HG02852 (cell line): ENCODE data around the gene CCDC27.
"Not testable (repeated sequence)": the region's sequence is repeated elsewhere in the genome, so short reads cannot be mapped to it uniquely, and the experiment has no call there.

ENCODE experiments used
- ATAC-seq: cut with Tn5 transposase; IDR thresholded peaks from one replicate; pipeline ENCODE4 v1.9.1; 2021; ENCODE audit warnings: mild to moderate bottlenecking, moderate library complexity; ENCODE audit not compliant: unreplicated experiment

The CCDC27 gene

DNA sequence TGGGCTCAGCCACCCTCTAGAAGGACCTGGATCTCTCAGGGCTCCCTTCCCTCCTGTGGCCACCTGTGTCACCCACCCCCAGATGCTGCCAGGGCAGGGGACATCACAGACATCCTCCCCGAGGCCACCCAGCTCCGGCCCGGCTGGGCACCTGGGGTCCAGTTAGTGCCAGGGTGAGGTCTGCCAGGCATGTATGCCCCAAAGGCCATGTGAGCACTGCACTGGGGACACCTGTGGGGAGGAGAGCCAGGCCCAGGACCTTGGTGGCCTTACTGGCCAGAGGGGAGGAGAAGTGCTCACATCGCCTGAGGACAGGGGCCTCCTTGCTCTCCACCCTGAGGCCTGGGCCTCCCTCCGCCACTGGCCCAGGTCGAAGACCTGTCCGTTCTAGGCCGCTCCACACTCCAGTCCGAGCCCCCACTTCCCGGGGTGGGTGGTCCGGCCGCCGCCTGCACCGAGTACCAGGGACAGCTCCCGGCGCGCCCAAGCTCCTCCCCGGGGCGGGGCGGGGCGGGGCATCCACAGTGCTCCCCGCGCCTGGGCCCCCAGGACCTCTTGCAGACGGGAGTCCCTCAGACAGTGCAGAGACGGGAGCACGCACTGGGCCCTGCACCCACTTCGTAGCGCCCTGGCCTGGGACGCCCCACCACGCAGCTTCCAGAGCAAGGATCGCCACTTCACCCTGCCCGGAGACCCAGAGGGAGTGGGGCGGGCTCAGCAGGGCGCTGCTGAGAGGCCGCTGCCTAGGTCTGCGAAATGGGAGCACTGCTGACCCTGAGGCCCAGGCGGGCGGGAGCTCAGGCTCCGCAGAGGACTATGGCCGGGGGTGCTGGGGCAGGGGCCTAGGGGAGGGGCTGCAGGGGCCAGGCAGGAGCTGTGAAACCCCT is 34.3 kb upstream of the CCDC27 start:
- ATAC-seq = no peak

DNA sequence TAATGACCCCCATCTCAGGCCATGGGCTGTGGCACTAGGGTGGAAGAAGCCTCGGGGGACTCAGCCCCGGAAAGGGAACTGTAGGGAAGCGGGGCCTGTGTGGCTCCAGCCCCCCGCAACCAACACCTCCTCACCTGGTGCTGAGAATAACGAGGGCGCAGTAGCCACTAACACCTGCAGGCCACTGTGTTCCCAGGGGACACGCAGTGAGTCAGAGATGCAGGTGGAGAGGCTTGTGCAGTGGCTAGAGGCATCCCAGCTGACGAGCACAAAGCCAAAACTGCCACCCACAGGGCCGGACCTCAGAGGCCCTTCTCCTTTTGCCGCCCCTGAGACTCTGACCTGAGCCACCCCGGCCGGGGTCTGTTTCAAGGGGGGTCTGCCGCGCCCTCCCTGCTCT is 33.5 kb upstream of the CCDC27 start:
- no peak for ATAC-seq

DNA sequence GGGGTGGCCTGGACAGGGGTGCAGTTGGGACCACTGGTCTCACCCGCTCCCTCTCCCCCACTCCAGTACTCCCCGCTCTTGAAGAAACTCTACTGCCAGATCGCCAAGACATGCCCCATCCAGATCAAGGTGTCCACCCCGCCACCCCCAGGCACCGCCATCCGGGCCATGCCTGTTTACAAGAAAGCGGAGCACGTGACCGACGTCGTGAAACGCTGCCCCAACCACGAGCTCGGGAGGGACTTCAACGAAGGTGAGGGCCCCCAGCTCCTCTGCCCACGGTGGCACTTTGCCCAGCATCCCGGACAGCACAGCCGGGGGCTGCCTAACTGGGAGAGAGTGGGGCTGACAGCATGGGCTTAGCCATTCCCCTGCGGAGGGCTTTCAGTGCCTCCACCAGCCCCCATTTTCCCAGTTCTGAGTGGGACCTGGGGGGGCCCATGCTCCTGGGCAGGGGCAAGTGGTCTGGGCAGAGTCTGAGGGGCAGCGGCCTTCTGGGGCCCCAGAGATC is 30.2 kb upstream of the CCDC27 start:
- no peak for ATAC-seq

DNA sequence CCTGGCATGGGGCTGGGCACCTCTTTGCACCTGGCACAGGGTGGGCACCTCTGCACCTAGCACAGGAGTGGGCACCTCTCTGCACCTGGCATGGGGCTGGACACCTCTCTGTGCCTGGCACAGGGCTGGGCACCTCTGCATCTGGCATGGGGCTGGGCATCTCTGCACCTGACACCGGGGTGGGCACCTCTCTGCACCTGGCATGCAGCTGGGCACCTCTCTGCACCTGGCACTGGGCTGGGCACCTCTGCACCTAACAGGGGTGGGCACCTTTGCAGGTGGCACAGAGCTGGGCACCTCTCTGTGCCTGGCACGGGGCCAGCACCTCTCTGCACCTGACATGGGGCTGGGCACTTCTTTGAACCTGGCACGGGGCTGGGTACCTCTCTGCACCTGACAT is 29.4 kb upstream of the CCDC27 start:
- no peak for ATAC-seq

DNA sequence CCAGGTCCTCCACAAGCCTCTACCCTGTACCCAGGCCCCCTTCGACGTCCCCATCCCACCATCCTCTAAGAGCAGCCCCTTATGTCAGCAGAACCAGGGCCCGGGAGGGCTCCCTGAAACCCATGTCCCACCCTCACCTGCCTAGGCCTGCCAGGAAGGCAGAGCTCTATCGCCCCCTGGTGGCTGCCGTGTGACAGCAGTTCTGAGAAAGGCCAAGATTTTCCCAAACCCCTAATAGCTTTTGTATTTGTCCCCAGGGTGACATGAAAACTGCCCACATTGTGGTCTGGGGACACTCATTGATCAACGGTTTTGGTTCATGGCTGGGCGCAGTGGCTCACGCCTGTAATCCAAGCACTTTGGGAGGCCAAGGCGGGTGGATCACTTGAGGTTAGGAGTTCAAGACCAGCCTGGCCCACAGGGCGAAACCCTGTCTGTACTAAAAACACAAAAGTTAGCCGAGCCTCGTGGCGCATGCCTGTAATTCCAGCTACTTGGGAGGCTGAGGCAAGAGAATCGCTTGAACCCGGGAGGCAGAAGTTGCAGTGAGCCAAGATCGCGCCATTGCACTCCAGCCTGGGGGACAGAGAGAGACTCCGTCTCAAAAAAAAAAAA is 27.7 kb upstream of the CCDC27 start:
- not testable (repeated sequence) for ATAC-seq

DNA sequence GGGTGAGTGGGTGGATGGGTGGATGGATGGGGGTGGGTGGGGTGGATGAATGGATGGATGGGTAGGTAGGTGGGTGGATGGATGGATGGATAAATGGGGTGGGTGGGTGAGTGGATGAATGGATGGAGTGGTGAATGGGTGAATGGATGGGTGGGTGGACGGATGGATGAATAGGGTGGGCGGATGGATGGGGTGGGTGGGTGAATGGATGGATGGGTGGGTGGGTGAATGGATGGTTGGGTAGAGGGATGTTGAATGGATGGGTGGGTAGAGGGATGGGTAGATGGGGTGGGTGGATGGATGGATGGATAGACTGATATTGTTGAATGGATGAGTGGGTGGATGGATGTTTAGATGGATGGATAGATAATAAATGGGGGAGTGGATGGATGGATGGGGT is 26.9 kb upstream of the CCDC27 start:
- no peak for ATAC-seq

DNA sequence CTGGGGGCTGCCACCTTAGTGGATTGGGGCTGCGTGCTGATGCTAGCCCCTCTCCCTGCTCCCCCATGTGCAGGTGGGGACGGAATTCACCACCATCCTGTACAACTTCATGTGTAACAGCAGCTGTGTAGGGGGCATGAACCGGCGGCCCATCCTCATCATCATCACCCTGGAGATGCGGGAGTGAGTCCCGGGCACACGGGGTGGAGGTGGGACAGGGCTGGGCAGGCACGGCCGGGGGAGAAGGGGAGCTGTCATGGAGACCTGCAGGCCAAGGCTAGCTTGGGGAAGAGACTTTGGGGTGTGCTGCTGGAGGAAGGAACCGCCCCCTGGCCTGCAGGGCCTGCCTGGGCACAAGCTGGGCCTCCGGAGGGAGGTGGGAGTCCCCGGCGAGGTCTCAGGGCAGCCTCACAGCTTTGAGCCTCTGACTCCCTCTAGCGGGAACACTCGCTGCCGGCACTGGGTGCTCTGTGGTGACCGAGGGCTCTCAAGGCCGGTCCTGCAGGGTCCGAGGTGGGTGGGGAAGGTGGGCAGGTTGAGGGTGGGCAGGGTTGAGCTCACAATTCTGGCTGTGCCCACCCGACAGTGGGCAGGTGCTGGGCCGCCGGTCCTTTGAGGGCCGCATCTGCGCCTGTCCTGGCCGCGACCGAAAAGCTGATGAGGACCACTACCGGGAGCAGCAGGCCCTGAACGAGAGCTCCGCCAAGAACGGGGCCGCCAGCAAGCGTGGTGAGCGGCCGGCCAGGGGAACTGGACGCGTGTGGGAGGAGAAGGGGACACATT is 25.0 kb upstream of the CCDC27 start:
- ATAC-seq = no peak

DNA sequence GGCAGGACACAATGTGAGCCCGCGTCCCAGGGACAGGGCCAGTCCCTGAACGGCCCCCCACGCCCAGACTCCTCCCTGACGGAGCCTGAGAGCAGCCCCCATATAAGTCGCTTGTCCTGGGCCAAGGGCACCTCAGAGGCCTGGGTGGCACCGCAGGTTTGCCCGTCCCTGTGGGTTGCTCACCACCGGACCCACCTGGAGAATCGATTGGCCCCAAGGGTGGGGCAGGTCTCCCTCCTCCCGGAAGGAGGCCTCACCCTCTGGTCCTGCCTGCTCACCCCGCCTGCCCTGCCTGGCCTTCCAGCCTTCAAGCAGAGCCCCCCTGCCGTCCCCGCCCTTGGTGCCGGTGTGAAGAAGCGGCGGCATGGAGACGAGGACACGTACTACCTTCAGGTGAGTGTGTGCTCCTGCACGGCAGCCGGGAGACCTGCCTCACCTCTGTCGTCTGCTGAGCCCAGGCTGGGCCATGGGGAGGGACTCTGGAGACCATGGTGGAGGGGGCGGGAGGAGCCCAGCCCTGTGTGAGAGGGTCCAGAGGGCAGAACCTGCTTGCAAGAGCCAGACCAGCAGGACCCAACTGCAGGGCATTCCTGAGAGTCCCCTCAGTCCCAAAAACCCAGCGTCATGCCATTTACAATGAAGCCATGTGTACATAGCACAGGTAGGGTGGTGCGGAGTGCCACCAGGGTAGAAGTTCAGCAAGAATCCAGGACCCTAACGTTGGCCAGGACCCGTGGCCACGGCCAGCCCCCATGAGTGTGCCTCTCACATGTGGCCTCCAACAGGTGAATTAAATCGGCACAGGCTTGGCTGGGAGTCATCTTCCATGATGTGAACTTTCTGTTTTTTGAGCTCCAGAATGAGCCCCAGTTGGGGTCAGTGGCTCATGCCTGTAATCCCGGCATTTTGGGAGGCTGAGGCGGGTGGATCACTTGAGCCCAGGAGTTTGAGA is 24.1 kb upstream of the CCDC27 start:
- ATAC-seq = no peak

DNA sequence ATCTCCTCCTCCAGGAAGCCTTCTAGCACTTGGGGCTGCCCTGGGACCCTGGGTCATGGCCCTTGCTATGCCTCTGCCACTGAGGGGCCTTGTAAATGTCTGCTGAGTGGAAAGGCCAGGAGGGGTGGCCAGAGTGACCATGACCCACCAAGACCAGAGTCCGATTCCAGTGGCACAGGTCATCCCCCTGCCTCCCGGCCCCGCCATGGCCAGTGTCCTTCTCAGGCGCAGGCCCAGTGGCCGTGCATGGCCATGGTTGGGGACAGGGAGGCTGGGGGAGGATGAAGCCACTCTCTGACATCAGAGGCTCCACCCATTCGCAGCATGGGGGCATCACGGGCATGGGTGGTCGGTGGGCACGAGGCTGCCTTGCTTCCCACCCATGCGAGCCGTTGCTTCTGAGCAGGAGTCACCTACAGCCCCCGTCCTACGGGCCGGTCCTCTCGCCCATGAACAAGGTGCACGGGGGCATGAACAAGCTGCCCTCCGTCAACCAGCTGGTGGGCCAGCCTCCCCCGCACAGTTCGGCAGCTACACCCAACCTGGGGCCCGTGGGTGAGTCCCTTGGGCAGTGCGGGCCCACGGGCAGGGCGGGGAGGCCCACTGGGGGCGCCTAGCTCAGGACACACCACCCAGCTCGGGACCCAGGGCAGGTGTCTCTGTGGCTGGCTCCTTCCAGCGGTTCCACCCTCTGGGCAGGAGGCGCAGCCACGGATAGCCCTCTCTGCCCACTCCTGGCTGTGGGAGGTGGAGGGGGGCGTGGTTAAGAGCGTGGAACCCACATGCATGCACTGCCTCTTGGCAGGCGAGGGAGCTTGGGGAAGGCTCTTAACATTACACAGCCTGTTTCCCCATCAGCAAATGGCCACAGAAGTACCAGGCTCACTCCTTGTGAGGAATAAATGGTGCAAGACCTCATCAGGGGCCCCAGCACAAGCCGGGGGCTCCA is 22.4 kb upstream of the CCDC27 start:
- ATAC-seq = no peak

DNA sequence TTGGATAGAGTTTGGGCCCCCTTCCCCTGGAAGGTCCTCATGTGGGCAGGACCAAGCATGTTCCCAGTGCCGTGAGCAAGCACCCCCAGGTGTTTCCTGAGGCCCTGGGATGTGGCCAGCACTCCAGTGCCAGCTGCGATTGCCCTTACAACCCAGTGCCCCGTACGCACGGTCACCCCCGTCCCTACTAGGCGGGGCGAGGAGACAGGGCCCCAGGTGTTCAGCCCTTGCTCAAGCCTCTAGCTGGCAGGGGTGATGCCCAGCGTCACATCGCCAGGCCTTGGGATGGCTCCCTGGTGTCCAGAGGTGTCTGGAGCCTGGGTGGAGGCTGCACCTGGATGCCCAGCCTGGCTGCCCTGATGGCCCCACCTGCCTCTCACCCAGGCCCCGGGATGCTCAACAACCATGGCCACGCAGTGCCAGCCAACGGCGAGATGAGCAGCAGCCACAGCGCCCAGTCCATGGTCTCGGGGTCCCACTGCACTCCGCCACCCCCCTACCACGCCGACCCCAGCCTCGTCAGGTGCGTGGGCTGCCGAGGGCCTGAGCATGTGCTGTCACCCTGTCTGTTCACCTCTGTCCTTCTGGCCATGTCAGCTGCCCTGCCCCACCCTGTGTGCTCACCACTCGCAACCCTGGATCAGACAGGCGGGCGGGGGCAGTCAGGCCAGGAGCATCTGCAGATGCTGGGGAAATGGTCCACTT is 21.6 kb upstream of the CCDC27 start:
- no peak for ATAC-seq

DNA sequence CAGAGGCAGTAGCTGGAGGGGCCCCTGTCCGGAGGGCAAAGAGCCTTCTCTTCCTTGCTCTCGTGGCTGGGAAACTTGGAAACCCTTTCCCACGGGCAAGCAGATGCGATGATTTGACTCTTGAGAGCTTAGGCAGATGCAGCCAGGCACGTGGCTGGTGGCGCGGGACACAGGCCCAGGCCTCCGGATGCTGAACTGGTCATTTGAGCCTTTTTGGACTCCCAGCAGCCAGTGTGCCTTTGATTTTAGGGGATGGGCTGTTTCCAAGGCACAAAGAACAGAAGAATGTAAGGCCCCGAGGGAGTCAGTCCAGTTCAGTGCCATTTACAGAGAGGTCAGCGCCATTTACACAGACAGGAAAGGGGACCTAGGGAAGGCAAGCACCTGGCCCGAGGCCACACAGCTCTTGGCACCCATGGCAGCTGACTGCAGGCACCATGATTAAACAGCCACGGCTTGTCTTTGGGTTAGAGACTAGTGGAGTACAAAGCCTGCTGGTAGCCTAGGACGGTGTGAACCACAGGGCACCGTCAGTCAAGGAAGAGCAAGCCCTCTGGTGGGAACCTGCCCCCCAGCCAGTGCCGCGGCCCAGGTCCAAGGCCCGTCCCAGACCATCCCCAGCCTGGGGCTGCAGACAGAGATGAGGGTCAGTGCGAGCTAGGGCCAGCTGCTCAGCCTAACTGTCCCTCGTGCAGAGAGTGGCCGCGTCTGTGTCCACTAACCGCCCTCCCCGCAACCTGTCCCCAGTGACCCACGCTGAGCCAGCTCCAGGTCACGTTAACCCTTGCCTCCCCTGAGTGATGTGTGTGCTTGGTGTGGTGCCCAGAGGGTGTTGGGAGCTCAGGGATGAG is 20.4 kb upstream of the CCDC27 start:
- ATAC-seq = no peak

DNA sequence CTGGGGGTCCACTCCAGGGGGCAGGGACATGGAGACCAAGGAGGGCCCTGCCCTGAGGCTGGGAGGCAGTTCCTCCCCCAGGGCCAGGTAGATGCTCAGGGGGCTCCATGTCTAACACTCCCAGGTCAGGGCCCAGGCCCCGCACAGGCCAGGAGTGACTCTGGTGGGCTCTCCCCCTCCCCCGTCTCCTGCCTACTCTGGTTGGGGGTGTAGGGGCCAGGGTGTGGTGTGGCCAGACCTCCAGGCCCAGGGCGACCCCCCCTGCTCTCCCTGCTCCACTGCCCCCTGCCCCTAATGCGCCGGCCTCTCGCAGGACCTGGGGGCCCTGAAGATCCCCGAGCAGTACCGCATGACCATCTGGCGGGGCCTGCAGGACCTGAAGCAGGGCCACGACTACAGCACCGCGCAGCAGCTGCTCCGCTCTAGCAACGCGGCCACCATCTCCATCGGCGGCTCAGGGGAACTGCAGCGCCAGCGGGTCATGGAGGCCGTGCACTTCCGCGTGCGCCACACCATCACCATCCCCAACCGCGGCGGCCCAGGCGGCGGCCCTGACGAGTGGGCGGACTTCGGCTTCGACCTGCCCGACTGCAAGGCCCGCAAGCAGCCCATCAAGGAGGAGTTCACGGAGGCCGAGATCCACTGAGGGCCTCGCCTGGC is 19.7 kb upstream of the CCDC27 start:
- ATAC-seq = no peak

DNA sequence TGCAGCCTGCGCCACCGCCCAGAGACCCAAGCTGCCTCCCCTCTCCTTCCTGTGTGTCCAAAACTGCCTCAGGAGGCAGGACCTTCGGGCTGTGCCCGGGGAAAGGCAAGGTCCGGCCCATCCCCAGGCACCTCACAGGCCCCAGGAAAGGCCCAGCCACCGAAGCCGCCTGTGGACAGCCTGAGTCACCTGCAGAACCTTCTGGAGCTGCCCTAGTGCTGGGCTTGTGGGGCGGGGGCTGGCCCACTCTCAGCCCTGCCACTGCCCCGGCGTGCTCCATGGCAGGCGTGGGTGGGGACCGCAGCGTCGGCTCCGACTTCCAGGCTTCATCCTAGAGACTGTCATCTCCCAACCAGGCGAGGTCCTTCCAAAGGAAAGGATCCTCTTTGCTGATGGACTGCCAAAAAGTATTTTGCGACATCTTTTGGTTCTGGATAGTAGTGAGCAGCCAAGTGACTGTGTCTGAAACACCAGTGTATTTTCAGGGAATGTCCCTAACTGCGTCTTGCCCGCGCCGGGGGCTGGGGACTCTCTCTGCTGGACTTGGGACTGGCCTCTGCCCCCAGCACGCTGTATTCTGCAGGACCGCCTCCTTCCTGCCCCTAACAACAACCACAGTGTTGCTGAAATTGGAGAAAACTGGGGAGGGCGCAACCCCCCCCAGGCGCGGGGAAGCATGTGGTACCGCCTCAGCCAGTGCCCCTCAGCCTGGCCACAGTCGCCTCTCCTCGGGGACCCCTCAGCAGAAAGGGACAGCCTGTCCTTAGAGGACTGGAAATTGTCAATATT is 19.0 kb upstream of the CCDC27 start:
- ATAC-seq = no peak

DNA sequence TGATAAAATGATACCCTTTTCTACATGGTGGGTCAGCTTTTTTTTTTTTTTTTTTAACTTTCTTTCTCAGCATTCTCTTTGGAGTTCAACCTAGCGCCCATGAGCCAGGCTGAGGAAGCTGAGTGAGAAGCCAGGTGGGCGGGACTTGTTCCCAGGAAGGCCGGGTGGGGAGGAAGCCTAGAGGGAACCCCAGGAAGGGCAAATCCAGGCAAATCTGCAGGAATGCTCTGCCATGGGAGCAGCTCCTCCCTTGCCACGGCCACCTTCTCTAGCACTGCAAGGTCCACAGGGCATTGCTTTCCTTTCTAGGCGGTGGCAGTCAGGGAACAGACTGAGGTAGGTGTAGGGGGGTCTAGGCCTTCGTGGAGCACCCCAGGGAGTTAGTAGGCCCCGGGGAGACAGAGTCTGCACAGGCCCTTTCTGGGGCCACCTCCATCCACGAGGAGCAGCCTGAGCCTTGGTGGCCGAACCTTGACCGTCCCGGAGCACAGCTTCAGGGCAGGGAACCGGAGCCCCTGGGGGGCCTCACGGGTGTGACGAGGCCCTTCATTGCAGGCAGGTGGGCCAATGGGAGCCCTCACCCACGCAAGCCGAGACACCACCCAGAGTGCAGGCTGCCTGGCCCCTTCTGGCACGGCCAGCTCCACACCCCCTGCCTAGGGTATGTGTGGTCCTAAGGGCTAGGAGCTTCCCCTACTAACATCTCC is 18.2 kb upstream of the CCDC27 start:
- ATAC-seq = no peak

DNA sequence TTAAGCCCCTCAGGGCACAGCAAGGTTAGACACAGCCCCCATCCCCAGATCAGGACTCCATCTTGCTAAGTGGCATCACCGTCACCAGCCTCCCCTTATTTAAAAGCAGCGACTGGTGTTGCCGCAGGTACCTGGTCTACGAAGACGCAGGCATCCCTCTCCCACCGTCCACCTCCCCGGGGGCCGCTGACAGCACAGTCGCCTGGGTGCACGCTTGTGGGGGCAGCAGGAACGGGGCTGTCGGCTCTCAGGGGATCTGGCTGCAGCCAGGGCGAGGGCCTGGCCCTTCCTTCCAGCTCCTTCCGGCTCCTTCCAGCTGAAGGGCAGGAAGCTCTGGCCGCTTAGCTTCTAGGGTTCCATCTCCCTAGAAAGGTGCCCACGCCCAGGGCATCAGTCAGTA is 17.6 kb upstream of the CCDC27 start:
- no peak for ATAC-seq
